HL-60 (cell line): ENCODE measurements around the gene GOLT1B.

Experiments used
- DNase-seq, 2 experiments: peaks; one replicate each; pipeline ENCODE4 v3.0.0-alpha.2; 2010 to 2020; ENCODE audit warnings: low read depth in 1 of 2, low spot score in 1 of 2
- H3K27ac ChIP-seq: fragments of 250-450 bp; sonication (Bioruptor Pico); replicated peaks from 2 replicates; pipeline ENCODE4 v1.5.1; 2020; ENCODE audit warnings: mild to moderate bottlenecking, moderate library complexity
- H3K27me3 ChIP-seq: fragments of 250-450 bp; sonication (Bioruptor Pico); 2 replicates; pipeline ENCODE4 v1.5.1; 2021; ENCODE audit warnings: mild to moderate bottlenecking, moderate library complexity; ENCODE audit not compliant: insufficient read depth, poor library complexity, severe bottlenecking
- H3K4me3 ChIP-seq: replicated peaks from 2 replicates; pipeline ENCODE4 v1.5.1; 2011; ENCODE audit warnings: mild to moderate bottlenecking, control low read depth, low read length; ENCODE audit not compliant: insufficient read depth
- CTCF ChIP-seq: IDR thresholded peaks from one replicate; pipeline ENCODE4 v1.5.1; 2011; ENCODE audit warnings: low read length, control low read depth, inconsistent platforms; ENCODE audit not compliant: insufficient read depth
- GABPA ChIP-seq: IDR thresholded peaks from 2 replicates; pipeline ENCODE4 v1.6.1; 2012; ENCODE audit warnings: low read depth
- POLR2AphosphoS5 ChIP-seq: IDR thresholded peaks from 2 replicates; pipeline ENCODE4 v1.6.1; 2012; ENCODE audit warnings: low read depth
- REST ChIP-seq: IDR thresholded peaks from 2 replicates; pipeline ENCODE4 v1.6.1; 2012; ENCODE audit warnings: low read depth; ENCODE audit not compliant: insufficient replicate concordance
- SPI1 ChIP-seq: IDR thresholded peaks from 2 replicates; pipeline ENCODE4 v1.6.1; 2012; ENCODE audit warnings: low read depth, mild to moderate bottlenecking, borderline replicate concordance
- long read RNA-seq: library from polyadenylated mRNA; unstranded; transcript quantifications from one replicate; pipeline ENCODE4 v2.0.0, GENCODE V29; 2020

The GOLT1B gene
- long read RNA-seq, transcript GOLT1B-209 (2 exons, 555 nt), result minor isoform, 21 of 274 reads
- long read RNA-seq, transcript GOLT1B-201 (5 exons, 3,227 nt), result major isoform, 159 of 274 reads
- long read RNA-seq, transcript GOLT1B-208 (4 exons, 700 nt), result minor isoform, 6 of 274 reads
- long read RNA-seq, transcript GOLT1B-207 (6 exons, 562 nt), result minor isoform, 46 of 274 reads
- long read RNA-seq, partial matches to known transcripts, result 8 of 274 reads
- long read RNA-seq, other reads (novel, unspliced or antisense), result 31 of 274 reads

- TF ChIP-seq REST (no peak), POLR2AphosphoS5 (peak; percentile 64; the same call in 1 of the 2 replicates), GABPA (peak; percentile 67), SPI1 (peak; percentile 56; the same call in 1 of the 2 replicates), CTCF (no peak)
- Histone ChIP-seq H3K27me3 (no peaks in the 10 kb centered on the region), H3K4me3 (peak within 1 kb of the TSS; percentile 97), H3K27ac (peak within 1 kb of the TSS; percentile 82)
- peak; percentile 94 to 97 for DNase-seq
Observed at GRCh38 chr12:21501258-21502163, at the start of gene GOLT1B, which contains the start of gene RECQL. TSS of gene GOLT1B (plus strand) at chr12:21501789. CDS start at chr12:21501924, 135 bp downstream. TSS of gene RECQL (minus strand) at chr12:21501635. CDS start at chr12:21499570, 2,065 bp downstream.

GRCh38 chr12:21453312-21453852 is 48.2 kb upstream of the GOLT1B start:
- H3K27ac ChIP-seq, result no peak overlapping the region
- H3K27me3 ChIP-seq, result no peaks in the 10 kb centered on the region
- no peak for DNase-seq
- TF ChIP-seq CTCF (no peak), REST (no peak), POLR2AphosphoS5 (no peak), SPI1 (no peak), GABPA (no peak)
- no peak overlapping the region for H3K4me3 ChIP-seq

- TF ChIP-seq SPI1 (no peak), CTCF (no peak), GABPA (no peak), REST (no peak), POLR2AphosphoS5 (no peak)
- H3K27ac ChIP-seq, result no peak overlapping the region
- peak in 1 of 2 experiments; percentile 70 for DNase-seq
- H3K4me3 ChIP-seq, result no peak overlapping the region
- no peaks in the 10 kb centered on the region for H3K27me3 ChIP-seq
Observed at GRCh38 chr12:21456291-21456780, 45.3 kb upstream of the GOLT1B start.
